K562 (cell line): ENCODE data around the gene H2AZ2.

Source experiments
- ELK1 ChIP-seq: sonication (generic); formaldehyde crosslinking; IDR thresholded peaks from 2 replicates; pipeline ENCODE4 v1.8.1; 2022; ENCODE audit warnings: missing genetic modification reagents
- MBD2 ChIP-seq: sonication (generic); IDR thresholded peaks from 2 replicates; pipeline ENCODE4 v1.6.1; 2016; ENCODE audit warnings: low read depth, borderline replicate concordance

GRCh38 chr7:44891372-44891771 is 43.5 kb upstream of the H2AZ2 start:
- TF ChIP-seq ELK1 (CRISPR knock-in tag) (no peak), MBD2 (no peak)
